HG03521 (cell line): ENCODE results near the gene TMUB1.

Experiments
- ATAC-seq: cut with Tn5 transposase; IDR thresholded peaks from one replicate; pipeline ENCODE4 v1.9.1; 2021; ENCODE audit warnings: mild to moderate bottlenecking, moderate library complexity; ENCODE audit not compliant: unreplicated experiment

TMUB1 gene

GRCh38 chr7:151035026-151035717, 48.1 kb downstream of the TMUB1 start:
- ATAC-seq: no peak

- ATAC-seq: no peak
Measured at GRCh38 chr7:151034312-151035025, 48.8 kb downstream of the TMUB1 start.

- no peak for ATAC-seq
Measured at GRCh38 chr7:151033864-151034249, 49.4 kb downstream of the TMUB1 start.

- ATAC-seq: no peak
Measured at GRCh38 chr7:151032936-151033863, 50.1 kb downstream of the TMUB1 start.
